ENCODE measurements around the gene SYNJ2.

SYNJ2 gene

DNA sequence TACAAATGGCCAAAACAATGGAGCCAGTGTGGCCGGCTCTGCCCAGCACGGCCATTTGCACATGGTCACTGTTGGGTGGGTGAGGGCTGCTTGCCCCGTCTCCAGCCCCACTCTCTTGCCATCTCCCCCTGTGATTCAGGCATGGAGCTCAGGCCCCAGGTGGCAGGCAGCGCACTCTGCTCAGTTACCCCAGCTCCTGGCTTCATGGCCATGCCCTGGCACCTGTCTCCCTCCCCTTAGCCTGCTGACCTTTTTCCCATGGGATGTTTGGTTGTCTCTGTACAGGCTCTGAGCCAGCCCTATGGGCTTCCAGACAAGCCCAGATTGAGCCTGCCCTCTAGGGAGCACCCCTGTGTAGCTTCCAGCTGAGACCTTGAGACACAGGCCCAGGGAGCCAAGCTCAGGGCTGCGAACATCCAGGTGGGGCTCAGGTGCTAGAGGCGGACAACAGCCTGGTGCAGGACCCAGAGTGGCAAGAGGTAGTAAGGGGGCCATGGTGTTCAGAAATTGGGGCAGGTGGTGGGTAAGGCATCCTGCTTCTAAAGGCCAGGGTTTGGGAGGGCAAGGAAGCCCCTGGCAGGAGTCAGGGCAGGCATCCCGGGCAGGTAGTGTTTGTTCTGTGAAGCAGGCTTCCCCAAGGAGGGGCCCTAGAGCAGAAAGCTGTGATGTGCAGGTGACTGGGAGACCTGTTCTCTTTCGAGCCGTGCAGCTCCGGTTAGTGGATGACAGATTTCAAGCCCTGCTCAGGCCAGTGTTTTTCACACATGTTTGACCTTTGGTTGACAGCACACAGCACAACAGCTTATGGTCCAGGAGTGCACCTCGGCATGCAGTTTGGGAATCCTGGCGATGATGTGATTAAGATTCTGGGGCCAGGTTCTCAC, 17.7 kb downstream of the SYNJ2 start:
- DNase-seq, result no peak

DNA sequence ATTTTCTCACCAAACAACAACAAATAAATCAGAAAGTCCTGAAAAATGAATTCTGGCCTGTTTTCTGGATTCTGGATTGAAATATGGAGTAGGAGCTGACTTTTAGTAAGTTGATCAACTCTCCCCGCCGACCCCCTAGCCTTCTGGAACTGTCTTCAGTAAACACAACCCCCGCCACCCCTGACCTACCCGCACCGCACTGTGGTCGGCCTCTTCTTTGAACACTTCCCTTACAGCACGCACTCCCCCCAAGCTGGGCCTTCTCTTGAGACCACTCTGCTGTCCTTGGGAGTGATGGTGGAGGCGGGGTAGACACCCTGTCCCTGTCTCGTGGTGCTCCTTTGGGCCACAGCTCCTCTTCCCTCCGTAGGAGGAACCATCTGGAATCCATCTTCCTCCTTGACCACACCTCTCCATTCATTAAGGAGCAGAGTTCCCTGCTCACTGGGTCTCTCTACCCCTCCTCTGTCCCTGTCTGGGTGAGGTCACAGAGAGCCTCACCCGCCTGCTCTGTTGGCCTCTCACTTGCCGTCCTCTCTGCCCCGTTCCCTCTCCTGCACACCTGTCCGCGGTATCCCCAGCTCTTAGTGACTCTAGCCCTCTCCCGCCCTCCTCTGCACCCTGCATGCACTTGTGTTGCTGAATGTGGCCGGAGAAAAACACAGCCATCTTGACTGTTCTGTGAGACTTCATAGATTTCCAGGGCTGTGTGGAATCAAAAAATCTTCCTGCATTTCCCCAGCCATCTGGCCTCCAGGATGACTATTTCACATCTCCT, 19.1 kb downstream of the SYNJ2 start:
- DNase-seq, result no peak

DNA sequence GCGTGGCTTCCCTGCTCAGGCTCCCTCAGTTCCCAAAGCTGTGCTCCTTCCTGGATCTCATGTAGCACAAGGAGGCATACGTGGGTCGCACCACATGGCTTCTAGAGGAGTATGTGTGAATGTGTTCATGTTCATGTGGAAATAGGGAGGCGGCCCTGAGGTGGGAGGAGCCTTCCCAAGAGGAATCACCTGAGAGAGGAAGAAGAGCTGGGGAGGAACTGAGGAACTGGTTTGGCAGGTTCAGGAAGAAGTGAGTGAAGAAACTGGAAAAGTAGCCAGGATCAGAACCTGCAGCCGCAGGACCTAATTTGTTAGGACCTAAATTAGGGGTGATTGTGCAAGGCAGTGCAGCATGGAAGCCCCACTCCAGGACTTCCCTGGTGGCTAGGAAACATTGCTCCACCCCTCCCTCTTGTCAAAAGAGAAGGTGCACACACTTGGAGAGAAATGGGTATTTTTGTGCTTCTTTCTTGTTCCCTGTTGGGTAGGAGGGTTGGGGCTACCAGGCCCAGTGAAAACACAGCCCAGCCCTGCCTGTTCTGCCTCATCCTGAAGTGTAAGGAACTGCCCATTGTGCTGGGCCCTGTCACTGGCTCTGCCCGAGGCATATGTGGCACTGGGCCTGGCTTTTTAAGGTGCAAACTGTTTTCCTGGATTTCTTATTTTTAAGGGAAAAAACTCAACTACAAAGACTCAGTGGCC, 20.7 kb downstream of the SYNJ2 start:
- DNase-seq, result no peak

DNA sequence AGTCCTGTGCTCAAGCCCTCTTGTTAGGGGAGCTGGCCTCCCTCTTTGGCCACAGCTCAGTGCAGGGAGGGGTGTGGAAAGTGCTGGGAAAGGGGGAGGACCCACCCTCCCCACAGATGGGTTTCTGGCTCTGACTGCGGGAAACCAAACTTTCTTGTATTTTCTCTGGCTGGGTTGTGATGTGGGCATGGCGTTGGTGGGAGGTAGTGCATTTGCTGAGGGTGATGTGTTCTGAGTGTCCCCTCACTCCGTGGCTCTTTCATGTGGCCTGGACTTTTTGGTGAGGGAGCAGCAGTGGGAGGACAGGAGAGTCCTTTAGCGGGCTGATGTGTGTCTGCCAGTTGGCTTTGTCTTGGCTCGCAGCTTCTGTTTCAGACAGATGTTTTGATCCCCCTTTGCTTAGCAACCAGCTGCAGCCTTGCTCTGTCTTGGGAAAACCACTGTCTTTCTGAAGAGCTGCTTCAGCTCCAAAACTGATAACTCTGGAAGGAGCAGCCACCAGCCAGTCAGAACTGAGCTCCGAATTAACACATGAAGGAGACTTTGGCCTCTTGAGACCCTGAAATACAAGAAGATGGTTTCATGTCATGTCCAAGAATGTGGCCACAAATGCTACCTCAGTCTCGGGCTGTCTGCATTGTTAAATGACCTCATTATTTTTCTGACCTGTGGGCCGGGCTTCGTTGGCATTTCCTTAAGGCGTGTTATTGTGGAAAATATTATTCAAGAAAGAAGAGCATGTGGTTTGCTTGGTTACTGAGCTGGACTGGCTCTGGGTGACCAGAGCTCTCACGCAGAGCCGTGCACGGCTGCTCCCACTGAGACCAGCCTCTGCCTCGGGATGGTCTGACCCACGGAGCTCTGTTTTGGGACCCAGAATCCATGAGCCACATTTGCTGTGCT, 21.5 kb downstream of the SYNJ2 start:
- DNase-seq, result no peak

DNA sequence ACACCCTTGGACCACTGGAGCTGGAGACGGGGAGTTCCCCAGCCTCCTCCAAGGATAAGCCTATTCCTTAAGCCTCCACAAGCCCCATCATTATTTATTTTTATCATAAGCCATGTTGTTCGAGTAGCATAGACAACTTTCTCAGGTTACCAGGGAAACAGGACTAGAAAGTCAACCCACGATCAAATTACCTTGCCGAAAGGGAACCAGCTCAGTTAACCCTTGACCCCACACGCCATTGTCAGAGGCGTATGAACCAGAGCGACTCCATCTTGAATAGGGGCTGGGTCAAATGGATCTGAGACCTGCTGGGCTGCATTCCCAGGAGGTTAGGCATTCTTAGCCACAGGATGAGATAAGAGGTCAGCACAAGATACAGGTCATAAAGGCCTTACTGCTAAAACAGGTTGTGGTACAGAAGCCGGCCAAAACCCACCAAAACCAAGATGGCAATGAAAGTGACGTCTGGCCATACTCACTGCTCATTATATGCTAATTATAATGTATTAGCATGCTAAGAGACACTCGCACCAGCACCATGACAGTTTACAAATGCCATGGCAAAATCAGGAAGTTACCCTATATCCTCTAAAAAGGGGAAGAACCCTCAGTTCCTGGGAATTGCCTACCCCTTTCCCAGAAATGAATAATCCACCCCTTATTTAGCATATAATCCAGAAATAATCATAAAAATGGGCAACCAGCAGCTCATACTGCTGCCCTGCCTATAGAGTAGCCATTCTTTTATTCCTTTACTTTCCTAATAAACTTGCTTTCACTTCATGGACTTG, 22.4 kb downstream of the SYNJ2 start:
- DNase-seq, result no peak

DNA sequence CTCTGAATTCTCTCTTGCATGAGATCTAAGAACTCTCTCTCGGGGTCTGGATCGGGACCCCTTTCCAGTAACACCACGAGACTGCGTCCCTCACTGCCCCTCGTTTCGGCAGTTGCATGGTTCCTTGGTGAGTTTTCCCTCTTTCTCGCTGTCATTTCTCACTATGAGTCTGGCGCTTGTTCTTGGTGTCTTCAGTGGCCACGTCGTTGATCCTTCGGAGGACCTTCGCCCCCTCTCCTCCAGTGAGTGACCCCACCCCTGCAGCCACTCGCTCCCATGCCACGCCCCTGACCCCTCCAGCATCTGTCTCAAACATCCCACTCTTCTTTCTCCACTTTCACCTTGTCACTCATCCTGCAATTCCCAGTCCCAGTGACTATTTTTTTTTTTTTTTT, 23.0 kb downstream of the SYNJ2 start:
- no peak for DNase-seq

DNA sequence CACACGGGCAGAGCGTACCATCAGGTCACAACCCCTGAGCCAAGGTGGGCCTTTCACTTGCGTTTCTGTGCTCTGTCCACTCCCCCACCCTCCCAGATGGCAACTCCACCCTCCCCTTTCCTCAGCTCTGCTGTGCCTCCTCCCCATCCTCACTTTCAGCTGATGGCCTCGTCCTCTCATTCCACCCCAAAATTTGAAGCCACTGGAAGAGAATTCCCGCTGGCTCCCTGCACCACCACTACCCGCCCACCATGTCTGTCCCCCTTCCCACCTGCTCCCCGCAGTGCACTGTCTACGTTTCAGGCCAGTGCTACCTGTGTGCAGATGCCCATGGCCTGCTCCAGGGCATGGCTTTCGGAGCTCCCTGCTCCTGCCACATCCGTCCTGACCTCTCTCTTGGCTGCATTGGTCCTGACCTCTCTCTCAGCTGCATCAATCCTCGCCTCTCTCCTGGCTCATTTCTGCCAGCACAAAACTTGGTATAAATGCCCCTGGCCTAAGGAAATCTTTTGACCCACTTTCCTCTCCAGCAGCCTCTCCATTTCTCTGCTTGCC, 24.0 kb downstream of the SYNJ2 start:
- no peak for DNase-seq

DNA sequence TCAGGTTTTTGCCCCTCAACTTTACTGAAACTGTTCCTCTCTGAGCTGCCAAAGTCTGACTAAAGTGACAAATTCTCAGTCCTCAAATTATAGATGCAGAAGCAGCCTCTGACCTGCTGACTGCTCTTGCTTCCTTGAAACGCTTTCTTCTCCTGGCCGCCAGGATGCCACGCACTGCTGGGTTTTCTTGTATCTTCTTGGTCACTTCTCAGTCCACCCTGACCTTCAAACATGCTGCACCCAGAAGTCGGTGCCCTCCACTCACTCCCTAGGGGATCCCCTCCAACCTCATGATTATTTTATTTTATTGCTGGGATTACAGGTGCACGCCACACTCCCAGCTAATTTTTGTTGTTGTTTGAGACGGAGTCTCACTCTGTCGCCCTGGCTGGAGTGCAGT, 24.7 kb downstream of the SYNJ2 start:
- DNase-seq, result no peak

DNA sequence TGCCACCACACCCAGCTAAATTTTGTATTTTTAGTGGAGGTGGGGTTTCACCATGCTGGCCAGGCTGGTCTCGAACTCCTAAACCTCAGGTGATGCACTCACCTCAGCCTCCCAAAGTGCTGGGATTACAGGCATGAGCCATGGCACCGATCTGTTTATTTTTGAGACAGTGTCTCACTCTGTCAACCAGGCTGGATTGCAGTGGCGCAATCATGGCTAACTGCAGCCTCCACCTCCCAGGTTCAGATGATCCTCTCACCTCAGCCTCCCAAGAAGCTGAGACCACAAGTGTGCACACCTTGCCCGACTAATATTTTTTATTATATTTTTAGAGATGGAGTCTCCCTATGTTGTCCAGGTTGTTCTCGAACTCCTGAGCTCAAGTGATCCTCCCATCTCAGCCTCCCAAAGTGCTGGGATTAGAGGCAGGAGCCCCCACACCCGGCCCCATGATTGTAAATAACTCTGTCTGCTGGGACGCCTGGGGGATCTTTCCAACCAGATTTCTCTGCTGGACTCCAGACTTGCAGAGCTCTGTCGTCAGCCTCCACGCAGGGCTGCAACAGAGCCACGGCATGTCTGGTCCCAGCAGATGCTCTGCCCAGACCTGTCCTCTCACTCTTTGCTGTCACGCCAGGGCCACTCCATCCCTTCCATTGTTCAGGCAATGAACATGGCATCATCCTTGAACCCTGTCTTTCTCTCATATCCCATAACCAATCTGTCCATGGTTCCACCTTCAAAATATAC, 25.3 kb downstream of the SYNJ2 start:
- DNase-seq, result no peak

DNA sequence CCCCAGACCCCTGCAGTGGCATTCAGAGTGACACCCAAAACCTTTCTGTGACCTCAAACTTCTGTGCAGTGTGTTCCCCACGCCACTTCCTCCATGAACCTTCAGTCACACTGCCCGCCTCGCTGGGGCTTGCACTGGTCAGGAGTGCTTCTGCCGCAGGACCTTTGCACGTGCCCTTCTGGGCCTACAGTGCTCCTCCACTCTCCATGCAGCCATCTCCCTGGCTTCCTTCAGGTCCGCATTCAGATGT, 27.1 kb downstream of the SYNJ2 start:
- no peak for DNase-seq

DNA sequence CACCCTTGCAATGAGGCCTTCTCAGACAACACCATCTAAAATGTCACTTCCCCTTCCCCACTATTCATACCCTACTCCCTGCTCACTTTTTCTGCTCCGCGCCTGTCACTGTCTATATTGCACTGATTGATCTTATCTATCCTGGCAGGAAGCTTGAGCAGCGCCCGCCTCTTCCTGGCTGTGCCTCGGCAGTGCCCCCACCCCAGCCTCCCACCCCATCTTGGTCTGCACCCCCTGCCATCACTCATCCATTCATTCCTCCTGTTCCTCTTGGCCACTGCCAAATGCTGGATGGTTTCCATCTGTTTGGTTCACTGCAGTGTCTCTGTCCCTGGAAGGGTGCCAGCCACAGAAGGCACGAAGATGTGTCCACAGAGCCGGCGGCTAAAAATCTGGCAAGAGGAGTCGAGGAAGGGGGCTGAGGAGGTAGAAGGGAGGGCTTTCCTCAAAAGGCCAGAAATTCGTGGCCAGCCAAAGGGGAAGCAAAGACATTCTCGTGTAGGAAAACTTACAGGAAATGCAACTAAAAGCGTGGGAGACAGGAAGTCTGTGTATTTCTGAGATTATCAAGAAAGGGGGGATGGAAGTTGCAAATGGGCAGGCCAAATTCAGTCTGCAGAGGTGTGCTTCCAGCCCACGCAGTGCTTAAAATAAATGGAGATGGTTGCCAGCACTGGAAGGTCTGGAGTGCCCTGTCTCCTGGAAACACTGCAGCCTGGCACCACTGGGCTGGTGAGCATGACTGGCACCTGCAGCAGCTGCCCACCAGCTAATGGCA, 27.6 kb downstream of the SYNJ2 start:
- DNase-seq, result no peak

DNA sequence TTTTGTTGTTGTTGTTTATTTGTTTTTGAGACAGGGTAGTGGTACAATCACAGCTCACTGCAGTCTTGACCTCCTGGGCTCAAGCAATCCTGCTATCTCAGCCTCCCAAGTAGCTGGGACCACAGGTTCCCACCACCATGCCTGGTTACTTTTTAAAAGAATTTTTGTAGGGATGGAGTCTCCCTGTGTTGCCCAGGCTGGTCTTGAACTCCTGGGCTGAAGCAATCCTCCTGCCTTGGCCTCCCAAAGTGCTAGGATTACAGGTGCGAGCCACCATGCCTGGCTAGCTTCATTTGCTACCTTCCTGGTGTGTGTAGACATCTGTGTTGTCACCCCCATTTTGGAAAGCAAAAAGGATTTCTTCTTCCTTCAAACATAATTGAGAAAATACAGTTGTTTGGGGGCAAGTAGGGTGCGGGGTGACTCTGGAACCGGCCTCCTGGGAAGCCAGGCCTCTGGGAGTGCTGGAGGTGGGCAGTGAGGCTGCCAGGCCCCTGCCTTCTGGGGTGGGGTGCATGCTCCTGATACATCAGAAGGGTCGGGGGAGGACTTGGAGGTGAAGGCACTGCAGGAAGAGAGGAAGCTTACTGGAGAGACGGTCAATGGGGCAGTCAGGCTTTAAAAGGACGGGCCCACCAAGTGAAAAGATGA, 28.4 kb downstream of the SYNJ2 start:
- no peak for DNase-seq

DNA sequence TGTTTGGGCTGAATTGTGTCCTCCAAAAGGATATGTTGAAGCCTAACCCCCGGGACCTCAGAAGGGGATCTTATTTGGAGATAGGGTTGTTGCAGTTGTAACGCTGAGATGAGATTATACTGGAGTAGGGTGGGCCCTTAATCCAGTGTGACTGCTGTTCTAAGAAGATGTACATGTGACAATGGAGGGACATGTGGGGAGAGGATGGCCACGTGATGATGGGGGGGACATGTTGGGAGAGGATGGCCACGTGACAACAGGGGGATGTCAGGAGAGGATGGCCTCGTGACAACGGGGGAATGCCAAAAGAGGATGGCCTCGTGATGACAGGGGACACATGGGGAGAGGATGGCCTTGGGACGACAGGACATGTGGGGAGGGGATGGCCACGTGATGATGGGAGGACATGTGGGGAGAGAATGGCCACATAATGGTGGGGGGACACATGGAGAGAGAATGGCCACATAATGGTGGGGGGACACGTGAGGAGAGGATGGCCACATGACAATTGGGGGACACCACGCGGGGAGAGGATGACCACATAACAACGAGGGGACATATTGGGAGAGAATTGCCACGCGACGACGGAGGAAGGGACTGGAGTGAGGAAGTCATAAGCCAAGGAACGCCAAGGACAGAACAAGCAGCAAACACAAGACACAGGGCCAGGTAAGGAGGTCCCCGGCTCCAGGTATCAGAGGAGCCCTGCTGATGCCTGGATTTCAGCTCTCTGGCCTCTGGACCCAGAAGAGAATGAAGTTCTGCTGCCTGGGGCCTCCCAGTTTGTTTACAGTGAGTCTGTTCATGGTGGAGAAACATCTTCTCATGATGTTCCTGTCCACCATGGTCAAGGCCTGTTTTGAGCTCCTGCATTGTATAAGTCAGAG, 29.2 kb downstream of the SYNJ2 start:
- no peak for DNase-seq

DNA sequence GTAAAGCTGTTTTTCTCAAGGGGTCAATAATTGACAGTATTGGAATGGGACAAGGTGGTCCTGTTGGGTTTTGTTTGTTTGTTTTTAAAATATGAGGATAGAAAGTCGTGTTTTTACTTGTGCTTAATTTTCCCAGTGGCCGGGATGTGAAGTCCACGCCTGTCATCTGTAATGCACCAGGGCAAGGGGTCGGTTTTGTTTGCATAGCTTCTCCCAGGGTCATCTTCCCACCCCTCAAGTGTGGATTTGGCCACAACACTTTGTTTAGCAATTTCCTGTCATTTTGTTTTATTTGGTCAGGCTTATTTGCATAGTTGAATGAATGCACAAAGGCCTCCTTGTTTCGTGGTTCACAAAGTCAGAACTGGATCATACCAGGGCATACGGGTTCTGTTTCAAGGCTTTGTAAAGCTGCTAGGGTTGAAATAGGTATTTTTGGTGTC, 29.8 kb downstream of the SYNJ2 start:
- no peak for DNase-seq

DNA sequence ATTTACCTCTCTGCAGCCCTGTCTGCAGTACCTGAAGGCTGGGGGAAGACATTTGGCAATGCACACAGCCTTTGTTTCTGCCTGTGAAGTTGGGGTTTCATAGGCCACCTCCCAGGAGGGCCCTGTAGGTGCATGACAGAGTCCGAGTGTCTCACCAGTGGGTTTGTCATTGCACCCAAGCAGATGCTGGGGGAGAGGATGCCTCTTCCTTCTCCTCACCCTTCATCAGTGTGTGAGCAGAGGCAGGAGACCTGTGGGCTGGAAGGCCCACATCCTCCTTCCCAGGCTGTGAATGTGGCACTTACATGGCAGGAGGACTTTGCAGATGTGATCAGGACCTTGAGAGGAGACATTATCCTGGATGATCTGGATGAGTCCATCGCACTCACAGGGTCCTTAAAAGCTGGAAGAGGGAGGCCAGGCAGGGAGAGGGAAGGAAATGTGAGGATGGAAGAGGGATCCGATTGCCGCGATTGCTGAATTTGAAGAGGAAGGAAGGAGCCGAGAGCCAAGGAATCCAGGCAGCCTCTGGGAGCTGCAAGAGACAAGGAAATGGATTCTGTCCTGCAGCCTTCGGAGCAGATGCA, 30.4 kb downstream of the SYNJ2 start:
- DNase-seq, result peak; percentile 14

DNA sequence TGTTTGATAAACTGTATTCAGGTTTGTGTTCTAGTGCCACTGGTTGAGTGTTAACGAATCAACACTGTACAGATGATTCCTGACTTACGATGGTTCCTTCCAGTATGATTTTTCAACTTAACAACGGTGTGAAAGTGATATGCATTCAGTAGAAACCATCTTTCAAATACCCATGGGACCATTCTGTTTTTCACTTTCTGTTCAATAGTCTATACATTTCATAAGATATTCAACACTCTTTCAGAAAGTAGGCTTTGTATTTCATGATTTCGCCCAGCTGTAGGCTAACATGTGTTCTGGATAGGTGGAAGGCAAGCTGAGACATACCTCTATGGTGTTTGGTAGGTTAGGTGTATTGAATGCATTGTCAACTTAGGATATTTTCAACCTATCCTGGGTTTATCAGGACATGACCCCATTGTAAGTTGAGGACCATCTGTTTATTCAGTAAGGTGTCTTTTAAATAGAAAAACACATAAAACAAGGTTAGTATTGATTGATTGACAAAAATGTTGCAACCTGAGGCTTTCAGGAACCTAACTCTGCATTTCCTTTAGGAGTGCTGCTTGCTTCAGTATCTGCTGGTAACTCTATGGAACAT, 32.3 kb downstream of the SYNJ2 start:
- no peak for DNase-seq

DNA sequence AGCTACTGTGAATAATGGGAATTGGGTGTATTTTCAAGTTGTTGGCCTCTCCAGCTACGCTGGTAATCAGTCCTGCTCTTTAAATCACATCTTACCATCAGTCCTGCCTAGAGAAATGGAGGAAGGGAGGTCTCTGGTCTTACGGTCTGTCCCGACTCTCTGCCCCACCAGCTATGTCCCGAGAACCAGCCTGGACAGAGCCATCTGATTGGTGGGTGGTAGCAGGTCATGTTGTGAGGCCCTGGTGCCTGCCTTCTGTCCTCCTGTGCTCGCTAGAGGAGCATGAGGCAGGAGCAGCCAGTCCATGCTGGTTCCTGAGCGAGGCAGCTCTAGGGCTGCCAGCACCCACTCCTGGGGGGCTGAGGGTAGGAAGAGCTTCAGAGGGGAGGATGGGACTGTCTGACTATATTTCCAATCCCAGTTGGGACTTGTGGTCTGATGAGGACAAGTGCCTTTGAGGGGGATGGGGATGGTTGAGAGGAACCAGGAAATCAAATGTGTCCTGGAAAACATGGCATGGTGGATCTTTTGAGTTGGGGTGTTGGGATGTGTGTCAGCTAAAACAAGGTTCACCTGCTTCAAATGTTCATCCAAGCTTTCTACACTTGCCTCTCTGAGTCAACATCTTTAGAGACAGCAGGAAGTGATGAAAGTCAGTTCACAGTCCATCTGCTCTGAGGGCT, 33.0 kb downstream of the SYNJ2 start:
- DNase-seq, result peak; percentile 14
